Osteoblast (primary cell): ENCODE measurements around the gene S100A1. TPM values are rescaled to one million over a fixed set of nuclear protein-coding genes. Genes with fewer than 3 reads are reported as not detected.

Experiments
- DNase-seq: peaks from one replicate; pipeline ENCODE4 v3.0.0; 2011; ENCODE audit warnings: low spot score, mixed read lengths; ENCODE audit not compliant: insufficient read length; ENCODE audit errors: missing footprints
- H2AFZ ChIP-seq: 2 replicates; pipeline ENCODE4 v1.6.0; 2011; ENCODE audit warnings: mild to moderate bottlenecking, low read length
- H3K27ac ChIP-seq: 2 replicates; pipeline ENCODE4 v1.5.1; 2011; ENCODE audit warnings: mild to moderate bottlenecking, low read depth, low read length, moderate library complexity
- H3K27me3 ChIP-seq: 2 replicates; pipeline ENCODE4 v1.6.0; 2012; ENCODE audit warnings: mild to moderate bottlenecking, control low read depth, inconsistent platforms, low read length, moderate library complexity; ENCODE audit not compliant: insufficient read depth
- H3K36me3 ChIP-seq: 2 replicates; pipeline ENCODE4 v1.5.1; 2011; ENCODE audit warnings: mild to moderate bottlenecking, low read length, control low read depth, moderate library complexity; ENCODE audit not compliant: insufficient read depth
- H3K4me1 ChIP-seq: 2 replicates; pipeline ENCODE4 v1.5.1; 2011; ENCODE audit warnings: mild to moderate bottlenecking, low read length, control low read depth, moderate library complexity; ENCODE audit not compliant: insufficient read depth
- H3K4me2 ChIP-seq: 2 replicates; pipeline ENCODE4 v1.6.0; 2011; ENCODE audit warnings: mild to moderate bottlenecking, low read length; ENCODE audit not compliant: insufficient read depth
- H3K4me3 ChIP-seq: fragments of 200-600 bp; sonication (generic); 3 replicates; pipeline ENCODE4 v1.5.1; 2012; ENCODE audit warnings: mild to moderate bottlenecking, low read length, inconsistent platforms; ENCODE audit not compliant: insufficient read depth
- H3K79me2 ChIP-seq: 2 replicates; pipeline ENCODE4 v1.6.0; 2012; ENCODE audit warnings: mild to moderate bottlenecking, low read length, control low read depth, inconsistent platforms; ENCODE audit not compliant: insufficient read depth
- H3K9me3 ChIP-seq: 2 replicates; pipeline ENCODE4 v1.5.1; 2011; ENCODE audit warnings: low read depth, low read length, control low read depth
- H4K20me1 ChIP-seq: 2 replicates; pipeline ENCODE4 v1.6.0; 2012; ENCODE audit warnings: mild to moderate bottlenecking, low read length, control low read depth; ENCODE audit not compliant: insufficient read depth
- total RNA-seq: library from RNA; depleted of rRNA; stranded (reverse); fragments of >200 nt; gene quantifications from 2 replicates; pipeline ENCODE4 v1.2.3, GENCODE V29; 2012
- TF ChIP-seq, protein P1 (sequence below): IDR thresholded peaks from 2 replicates; pipeline ENCODE4 v1.5.1; 2011; ENCODE audit warnings: mild to moderate bottlenecking, low read depth, low read length, moderate library complexity; ENCODE audit errors: extremely low read depth

Gene S100A1
- total RNA-seq, 1 donor, result not detected

DNA sequence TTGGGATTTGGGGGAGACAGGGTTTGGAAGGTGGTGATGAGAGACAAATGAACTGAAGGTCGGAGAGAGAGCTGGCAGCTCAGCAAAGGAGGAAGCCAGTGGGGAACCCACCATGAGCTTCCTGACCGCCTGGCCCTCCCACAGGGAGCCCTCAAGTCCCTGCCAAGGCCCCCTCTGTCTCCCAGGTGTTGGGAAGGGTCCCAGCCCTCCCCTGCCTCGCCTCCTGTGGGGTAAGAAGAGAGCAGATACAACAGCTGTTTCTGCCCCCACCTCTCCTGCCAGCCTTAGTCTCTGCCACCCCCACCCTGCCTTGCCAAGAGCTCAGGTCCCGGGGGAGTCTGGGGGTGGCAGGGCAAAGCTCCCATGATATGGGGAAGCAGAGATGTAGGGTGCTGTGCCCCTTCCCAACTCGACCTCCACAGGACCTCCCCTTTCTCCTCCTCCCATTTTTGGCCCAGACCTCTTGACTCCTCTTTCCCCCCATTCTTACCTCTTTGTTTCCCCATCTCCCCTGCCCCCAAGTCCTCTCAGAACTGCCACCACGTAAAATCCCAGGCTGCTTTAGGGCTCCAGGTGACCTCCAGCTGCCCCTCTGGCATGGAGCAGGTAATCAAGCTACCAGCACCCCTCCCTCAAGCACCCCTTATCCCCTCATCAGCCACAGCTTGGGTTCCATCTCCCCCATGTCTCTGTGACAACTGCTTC lies 556 bp downstream of the S100A1 start:
- no peak for DNase-seq
- Histone ChIP-seq H3K27me3 (no peaks in the 10 kb centered on the region), H4K20me1 (no peaks in the 10 kb centered on the region), H3K27ac (no peak overlapping the region), H3K79me2 (peaks cover 31% of the 10 kb centered on the region), H3K4me1 (peaks cover 46% of the 10 kb centered on the region), H3K9me3 (no peaks in the 10 kb centered on the region), H3K4me2 (no peak overlapping the region), H3K4me3 (no peak overlapping the region), H3K36me3 (peaks cover 22% of the 10 kb centered on the region), H2AFZ (peak overlapping the region; percentile 28)
- TF ChIP-seq, protein P1, sequence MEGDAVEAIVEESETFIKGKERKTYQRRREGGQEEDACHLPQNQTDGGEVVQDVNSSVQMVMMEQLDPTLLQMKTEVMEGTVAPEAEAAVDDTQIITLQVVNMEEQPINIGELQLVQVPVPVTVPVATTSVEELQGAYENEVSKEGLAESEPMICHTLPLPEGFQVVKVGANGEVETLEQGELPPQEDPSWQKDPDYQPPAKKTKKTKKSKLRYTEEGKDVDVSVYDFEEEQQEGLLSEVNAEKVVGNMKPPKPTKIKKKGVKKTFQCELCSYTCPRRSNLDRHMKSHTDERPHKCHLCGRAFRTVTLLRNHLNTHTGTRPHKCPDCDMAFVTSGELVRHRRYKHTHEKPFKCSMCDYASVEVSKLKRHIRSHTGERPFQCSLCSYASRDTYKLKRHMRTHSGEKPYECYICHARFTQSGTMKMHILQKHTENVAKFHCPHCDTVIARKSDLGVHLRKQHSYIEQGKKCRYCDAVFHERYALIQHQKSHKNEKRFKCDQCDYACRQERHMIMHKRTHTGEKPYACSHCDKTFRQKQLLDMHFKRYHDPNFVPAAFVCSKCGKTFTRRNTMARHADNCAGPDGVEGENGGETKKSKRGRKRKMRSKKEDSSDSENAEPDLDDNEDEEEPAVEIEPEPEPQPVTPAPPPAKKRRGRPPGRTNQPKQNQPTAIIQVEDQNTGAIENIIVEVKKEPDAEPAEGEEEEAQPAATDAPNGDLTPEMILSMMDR, result no peak

DNA sequence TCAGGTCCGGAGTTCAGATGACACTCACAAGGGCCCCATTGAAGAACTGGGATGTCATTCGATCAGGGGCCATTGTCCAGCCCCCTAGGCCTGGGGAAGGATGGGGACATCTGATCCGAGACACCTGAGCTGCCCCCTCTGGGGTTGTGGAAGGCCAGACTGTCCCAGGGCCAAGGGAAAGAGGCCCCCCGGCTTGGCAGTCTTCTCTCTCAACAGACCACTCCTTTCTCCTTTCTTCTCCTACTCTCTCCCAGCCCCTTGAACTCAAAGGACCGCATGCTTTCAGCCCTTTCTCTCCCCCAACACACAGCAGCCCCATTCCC lies 1.1 kb downstream of the S100A1 start:
- no peaks in the 10 kb centered on the region for H3K9me3 ChIP-seq
- no peak for DNase-seq
- peaks cover under 1% of the 10 kb centered on the region for H4K20me1 ChIP-seq
- no peak overlapping the region for H3K4me2 ChIP-seq
- no peak overlapping the region for H2AFZ ChIP-seq
- H3K4me1 ChIP-seq, result peaks cover 42% of the 10 kb centered on the region
- no peak overlapping the region for H3K27ac ChIP-seq
- H3K36me3 ChIP-seq, result peaks cover 17% of the 10 kb centered on the region
- TF ChIP-seq, protein P1, result no peak
- no peak overlapping the region for H3K4me3 ChIP-seq
- H3K27me3 ChIP-seq, result no peaks in the 10 kb centered on the region
- H3K79me2 ChIP-seq, result peaks cover 27% of the 10 kb centered on the region

DNA sequence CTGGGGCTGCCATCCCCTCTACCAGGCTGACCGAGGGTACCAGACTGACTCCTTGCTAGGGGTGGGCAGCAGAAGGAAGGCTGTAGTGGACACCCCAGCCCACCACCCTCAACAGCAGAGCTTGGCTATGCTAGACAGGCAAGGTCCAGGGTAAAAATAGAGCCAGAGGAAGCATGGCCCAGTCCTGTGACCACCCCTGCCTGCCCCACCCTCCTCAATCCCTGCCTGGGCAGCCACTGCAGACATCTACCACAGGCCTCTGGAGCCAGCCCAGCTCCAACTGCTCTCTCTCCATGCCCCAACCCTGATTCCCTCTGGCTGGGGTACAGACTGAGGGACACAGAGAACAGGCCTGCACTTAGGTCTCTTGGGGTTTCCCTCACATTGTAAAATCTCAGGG lies 1.7 kb downstream of the S100A1 start:
- TF ChIP-seq, protein P1, result no peak
- no peaks in the 10 kb centered on the region for H3K9me3 ChIP-seq
- peak overlapping the region; percentile 7 for H2AFZ ChIP-seq
- no peak overlapping the region for H3K27ac ChIP-seq
- DNase-seq, result peak; percentile 80
- H3K4me1 ChIP-seq, result peaks cover 38% of the 10 kb centered on the region
- H4K20me1 ChIP-seq, result peaks cover 4% of the 10 kb centered on the region
- H3K4me2 ChIP-seq, result no peak overlapping the region
- no peak overlapping the region for H3K4me3 ChIP-seq
- no peaks in the 10 kb centered on the region for H3K27me3 ChIP-seq
- H3K36me3 ChIP-seq, result peaks cover 13% of the 10 kb centered on the region
- H3K79me2 ChIP-seq, result peaks cover 27% of the 10 kb centered on the region

DNA sequence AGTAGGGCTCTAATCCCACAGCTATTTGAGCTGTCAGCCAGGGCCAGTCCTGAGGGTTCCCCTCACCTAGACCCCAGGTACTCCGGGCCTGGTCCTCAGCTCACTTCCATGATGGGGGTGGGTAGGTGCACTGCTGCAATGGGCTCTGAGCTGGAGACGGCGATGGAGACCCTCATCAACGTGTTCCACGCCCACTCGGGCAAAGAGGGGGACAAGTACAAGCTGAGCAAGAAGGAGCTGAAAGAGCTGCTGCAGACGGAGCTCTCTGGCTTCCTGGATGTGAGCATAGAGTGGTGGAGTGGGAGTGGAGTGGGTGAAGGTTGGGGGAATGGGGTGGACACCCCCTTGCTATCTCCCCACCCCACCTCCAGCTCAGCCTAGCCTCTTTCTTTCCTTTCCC lies 2.1 kb downstream of the S100A1 start:
- Histone ChIP-seq H3K4me1 (peaks cover 34% of the 10 kb centered on the region), H3K36me3 (peaks cover 9% of the 10 kb centered on the region), H3K27me3 (no peaks in the 10 kb centered on the region), H4K20me1 (peaks cover 8% of the 10 kb centered on the region), H2AFZ (no peak overlapping the region), H3K4me2 (no peak overlapping the region), H3K27ac (no peak overlapping the region), H3K4me3 (no peak overlapping the region), H3K79me2 (peaks cover 27% of the 10 kb centered on the region), H3K9me3 (no peaks in the 10 kb centered on the region)
- TF ChIP-seq, protein P1, result no peak
- DNase-seq, result peak; percentile 58
